GM21367 (cell line): ENCODE data around the gene NMUR1.

Experiments
- ATAC-seq: cut with Tn5 transposase; IDR thresholded peaks from one replicate; pipeline ENCODE4 v1.9.1; 2021; ENCODE audit not compliant: unreplicated experiment

Gene NMUR1

DNA sequence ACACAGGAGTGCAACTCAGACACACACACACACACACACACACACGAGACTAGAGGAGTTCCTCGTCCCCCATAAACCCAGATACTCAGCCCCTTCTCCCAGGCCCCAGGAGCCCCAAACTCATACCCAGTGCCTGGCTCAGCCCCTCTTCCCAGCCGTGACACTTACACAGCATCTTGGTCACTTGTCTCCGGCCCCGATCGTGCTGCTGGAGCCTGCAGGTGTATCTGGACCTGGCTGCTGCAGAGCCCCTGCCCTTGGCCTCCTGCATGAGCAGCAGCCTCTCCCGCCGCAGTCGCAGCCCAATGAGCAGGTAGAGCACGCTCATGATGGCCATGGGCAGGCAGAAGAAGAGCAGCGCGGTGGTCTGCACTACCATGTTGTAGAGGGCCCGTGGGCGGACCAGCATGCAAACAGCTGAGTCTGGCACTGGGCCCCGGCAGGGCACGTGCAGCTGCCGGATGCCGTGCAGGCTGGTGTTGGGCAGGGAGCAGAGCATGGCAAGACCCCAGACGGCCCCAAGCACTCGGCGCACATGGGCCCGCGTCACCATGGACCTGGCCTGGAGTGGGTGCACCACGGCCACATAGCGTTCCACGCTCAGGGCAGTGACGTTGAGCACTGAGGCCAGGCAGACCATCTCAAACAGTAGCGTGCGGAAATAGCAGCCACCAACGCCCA, 2.1 kb downstream of the NMUR1 start:
- no peak for ATAC-seq

DNA sequence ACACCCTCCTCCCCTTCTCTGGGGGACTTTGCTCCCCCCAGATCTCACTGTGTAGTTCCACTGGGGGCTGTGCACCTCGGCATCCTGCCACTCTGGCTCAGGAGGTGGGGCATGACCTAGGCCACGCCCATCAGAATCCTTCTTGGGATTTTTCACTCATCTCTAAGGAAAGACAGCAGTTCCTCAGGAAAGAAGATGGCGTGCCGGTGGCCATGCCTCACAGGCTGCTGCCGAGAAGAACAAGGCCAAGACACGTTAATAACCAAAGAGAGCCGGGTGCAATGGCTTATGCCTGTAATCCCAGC, 3.2 kb downstream of the NMUR1 start:
- no peak for ATAC-seq

DNA sequence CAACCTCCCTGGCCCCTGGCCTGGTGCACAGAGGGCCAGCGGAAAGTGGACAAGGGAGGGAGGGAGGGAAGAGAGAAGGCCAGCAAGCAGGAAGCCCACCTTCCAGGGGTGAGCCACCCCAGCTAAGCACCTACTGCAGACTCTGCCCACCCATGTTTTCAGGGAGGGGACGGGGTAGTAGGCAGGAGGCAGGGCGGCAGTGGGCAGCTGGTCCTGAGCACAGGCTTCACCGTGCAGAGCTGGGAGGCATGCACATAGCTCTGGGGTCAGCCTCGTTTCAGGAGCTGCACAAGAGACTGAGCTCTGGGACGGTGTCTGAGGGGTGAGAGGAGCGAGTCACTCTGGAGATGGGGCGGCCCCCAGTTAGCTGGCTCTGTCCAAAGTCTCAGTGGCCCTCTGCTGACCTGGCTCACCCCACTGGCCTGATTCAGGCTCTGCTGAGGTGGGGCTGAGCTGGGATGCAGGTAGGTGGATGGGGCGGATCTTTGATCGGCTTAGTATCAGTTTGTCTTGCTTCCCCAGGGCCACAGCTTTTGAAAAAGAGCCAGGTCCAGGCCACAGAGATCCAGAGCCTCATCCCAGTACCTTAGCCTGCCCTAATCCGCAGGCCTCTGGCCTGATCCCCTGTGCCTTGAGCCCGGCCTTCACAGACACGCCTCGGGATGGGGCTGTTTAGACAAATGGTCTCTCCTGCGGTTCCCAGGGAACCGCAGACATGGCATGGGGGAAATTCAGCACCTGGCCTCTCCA, 3.7 kb downstream of the NMUR1 start:
- no peak for ATAC-seq

DNA sequence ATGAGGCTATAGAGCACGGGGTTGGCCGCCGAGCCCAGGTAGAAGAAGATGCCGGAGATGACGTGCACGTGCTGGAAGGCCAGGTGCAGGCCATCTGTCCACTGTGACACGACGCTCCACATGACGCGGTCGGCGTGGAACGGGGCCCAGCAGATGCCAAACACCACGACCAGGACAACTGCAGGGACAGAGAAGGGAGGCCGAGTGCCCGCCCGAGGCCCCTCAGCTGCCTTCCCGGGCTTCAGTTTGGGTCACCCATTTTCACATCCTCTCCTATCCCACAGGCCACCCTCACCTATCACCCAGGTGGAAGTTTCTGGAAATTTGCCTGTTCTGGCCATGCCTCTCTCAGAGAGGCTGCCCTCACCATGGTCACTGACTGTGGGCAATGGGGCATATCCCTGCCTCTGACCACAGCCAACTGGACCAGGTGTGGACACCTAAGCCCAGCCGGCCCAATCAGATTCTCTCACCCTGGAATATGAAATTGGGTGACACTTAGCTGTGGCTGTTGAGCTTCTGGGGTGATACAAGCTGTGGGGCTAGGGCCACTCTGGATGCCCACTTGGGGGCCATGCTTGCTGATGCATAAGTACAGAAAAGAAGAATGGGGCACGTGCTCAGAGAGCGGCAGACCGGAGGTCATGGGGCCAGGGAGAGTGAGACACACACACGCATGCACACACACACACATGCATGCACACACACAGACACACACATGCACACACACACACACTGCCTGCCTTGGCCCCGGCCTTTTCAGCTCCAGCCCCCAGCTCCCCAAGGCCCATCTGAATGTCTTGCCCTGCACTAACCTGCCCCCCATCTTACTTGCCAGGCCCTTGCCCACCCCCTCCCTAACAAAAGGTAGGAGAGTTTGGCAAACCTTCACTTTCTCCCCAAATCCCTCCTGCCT, 4.7 kb downstream of the NMUR1 start:
- ATAC-seq, result no peak

DNA sequence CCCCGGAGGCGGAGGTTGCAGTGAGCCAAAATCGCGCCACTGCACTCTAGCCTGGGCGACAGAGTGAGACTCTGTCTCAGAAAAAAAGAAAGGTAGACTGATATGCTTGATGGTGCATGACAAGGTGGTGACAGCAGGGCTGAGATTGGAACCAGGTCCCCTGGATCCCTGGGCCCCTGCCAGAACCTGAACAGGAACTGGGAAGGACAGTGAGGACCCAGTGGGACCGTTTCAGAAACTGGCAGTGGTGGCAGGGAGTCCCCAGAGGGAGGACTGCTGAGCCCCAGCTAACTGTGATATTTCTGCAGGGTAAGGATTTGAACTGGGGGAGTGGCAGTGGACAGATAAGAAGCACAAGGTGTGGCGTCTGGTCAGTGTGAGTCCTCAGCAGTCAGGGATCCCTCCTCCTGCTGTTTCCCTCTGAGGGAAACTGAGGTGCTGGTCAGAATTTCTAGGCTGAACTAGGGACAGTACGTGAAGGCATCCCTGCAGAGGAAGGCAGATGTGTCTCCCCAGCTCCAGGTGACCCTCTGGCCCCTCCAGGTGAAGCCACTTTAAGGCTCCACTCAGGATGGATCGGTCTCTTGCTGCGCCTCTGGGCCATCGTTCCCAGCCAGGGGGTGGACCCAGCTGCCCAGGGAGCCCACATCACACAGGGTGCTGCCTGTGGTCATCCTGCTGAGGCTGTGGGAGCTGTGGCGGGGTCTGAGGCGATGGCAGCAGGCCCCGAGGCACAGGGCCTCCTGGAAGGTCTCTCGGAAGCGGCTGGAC, 5.6 kb downstream of the NMUR1 start:
- ATAC-seq, result no peak

DNA sequence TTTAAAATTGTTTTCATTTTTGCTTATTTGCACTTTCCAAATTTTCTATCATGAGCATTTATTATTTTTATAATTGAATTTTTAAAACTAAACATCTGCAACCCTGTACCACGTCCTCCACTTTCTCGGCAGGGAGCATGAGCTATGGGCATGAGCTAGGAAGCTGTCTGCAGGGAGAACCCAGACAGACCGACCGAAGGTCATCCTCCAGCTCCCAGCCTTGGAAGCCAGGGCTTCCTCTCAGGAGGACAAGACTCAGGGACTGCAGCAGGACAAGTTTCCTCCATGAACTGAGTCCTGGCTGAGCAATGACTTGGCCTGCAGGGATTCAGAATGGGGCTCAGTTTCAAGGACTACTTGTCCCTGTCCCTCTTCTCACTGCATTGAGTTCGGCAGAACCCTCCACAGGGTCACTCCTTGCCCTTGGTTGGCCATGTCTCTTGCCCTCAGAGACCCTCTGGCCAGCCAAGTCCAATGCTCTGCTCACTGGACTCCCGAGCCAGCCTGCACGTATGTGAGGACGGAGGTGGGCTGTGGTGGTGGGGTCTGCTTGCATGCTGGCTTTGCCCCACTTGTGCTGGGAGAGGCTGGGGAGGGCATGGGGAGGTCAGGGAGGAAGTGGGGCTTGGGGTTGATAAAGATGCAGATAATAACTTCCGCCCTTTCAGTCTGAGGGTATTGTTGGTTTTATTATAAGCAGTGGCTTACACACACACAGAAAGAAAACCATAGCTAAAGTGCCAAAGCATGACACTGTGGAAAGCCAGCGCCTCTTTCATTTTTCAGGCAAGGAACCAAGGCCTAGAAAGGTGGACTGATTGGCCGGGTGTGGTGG, 6.6 kb downstream of the NMUR1 start:
- ATAC-seq, result no peak

DNA sequence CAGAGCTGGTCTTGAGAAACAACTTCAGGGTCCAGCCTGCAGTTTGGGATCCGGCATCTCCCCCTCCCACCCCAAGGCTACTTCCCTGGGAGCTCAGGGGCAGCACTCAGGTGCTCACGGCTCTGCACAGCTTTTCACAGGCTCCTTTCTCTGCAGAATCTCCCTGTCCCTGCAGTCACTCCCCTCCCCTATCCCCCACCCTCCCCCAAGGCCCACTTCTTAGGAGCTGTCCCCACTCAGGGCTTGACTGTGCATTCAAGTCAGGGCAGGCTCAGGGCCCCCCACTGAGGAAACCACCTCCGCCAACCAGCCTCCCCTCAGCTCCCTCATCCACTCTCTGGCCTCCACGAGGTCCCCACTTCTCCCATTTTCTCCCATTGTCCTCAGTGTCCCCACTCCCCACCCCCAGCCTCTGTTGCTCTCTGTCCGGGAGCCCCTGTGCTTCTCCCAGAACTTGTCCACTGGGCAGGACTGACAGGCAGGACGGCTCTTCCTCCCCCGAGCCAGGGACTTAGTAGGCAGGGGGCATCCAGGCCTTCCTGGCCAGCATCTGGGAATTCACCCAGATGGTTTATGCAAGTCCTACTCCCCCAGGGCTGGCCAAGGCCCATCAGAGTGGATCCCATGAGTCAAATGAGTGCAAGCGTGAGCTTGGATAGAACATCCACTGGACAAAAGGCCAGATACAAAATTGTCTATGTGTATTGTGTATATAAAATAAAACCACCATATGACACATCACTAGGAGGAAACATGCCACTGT, 7.6 kb downstream of the NMUR1 start:
- ATAC-seq, result no peak

DNA sequence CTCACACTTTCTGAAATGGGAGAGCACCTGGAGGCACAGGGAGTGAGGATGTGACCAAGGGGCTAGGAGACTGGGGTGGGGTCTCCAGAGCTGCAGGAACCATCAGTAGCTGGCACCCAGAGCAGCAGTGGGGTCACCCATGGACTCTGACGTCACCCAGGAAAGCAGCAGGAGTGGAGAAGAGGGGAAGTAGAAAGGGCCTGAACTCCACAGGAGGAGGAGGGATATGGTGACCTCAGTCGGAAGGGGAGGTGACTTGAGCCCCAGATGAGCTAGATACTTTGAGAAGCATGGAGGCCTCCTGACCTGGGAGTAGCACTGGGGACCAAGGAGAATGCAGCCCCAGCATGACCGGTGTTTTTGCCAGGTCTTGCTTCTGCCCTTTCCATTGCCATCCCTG, 8.8 kb downstream of the NMUR1 start:
- no peak for ATAC-seq

DNA sequence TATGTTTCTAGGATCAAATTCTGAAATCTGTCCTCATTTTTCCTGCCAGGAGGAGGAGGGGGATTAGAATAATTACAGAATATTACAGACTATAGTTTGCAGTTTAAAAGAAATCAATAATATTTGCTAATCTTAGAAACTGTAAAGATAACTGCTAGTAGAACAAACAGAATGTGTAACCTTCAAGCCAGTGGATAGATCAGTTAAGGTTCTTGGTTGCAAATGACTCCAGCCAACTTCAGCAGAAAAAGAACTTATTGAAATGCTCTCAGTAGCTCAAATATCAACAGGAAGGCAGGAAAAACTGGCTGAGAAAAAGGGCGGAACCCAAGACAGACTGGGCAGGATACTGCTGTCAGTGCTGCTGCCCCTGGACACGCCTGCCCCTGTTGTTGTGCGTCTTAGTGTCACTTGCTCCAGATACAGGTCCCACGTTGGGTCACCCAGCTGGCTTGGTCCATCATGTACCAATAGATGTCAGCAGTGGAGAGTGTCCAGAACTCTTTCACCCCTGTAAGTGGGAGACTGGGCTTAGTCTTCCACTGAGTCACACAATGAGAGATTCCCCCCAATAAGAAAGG, 10.2 kb downstream of the NMUR1 start:
- no peak for ATAC-seq

DNA sequence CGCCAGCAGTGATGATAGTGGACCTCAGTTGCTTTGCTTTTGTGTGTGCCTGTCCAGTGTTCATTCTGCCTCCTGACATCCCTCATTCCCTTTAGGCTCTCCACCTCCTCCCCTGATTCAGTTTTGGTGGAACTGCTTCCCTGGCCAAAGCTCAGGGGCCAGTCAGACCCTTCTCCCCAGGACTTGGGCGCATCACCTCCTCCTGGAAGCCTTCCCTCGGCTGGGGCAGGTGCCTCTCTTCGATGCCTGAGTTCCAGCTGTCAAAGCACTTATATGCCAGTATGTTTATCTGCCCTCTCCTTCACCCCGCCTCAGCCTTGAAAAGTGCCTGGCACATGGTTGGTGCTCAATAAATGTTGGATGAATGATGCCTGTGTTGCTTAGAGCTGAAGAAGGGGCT, 11.5 kb downstream of the NMUR1 start:
- no peak for ATAC-seq

DNA sequence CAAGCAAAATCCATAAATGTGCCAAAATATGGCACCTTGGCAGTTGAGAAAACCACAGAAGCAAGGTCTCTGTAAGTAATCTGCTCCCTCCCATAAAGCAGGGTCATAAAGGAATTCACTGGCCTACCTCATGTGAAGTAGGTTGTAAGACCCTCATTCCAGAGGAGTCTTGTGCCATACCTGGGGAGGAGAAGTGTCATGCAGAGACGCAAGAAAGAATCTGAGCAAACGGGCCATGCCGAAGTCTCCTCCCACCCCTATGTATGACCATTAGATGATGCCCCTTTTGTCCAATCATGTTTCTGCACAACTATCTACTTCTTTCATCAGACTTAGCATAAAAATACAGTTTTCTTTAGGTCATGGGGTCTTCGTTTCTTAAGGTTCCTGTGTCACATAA, 14.6 kb downstream of the NMUR1 start:
- ATAC-seq, result no peak

DNA sequence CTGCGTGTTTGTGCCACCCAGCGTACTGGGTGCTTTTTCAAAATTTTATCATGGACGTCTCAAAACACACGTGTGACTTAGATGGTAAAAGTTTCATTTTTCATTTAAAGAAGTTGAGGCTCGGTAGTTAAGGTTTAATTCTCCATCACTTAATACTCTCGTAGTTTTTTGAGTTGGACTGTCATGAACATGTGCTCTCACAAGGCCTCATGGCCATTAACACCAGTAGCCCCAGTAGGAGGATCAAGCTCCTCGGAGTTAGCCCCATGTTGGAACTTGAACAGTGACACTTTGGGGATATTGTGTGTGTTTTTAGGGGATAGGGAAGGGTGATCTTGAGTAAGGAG, 15.3 kb downstream of the NMUR1 start:
- ATAC-seq, result no peak

DNA sequence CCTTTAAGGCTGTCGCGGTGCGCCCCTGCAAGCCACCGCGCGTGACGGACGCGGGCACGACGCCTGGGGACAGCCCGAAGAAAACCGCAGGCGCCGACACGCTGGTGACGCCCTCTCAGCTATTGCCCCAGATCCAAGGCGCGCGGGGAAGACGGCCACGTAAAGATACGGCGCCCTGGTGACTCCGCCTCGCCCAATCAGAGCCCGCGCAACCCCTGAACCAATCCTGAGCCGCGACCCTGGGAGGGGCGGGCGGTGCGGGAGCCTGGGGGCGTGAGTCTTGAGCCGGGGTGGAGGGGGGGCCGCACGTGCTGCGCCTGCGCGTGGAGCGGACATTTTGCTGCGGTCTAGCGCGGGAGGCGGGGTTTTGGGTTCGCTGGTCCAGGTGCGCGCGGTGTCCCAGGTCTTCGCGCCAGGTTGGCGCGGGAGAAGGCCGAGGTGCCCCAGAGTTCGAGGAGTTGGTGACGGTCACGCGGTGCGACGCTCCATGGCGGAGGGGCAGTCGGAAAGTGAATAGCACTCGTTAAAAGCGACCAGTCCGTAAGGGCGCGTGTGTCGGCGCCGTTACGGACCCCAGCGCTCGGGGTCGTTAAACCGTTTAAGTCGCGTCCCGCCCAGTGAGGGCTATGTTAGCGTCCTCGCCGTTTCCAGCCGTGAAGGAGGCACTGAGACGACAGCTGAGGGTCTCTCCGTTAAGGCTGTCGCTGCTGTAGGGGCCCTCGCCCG, 15.9 kb downstream of the NMUR1 start:
- peak; percentile 93 for ATAC-seq

DNA sequence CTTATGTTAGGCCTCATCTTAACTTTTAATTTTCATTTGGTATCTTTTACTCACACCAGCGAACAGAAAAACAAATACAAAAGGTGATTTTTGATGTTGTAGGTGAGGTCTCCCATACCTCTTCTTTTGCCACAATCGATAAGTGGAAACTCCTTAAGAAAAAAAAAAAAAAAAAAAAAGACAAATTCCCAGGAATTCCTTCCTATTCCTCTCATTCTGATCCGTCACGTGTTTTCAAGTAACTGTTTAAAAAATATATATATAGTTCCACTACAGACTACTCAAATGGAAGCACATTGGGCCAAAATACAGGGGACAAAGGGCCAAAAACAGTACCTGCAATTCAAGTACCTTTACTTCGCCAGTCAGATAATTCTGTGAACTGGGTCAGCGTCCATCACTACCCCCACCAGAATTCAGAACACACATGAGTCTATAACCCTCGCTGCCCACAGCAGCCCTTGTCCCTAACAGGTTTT, 16.5 kb downstream of the NMUR1 start:
- ATAC-seq, result no peak

DNA sequence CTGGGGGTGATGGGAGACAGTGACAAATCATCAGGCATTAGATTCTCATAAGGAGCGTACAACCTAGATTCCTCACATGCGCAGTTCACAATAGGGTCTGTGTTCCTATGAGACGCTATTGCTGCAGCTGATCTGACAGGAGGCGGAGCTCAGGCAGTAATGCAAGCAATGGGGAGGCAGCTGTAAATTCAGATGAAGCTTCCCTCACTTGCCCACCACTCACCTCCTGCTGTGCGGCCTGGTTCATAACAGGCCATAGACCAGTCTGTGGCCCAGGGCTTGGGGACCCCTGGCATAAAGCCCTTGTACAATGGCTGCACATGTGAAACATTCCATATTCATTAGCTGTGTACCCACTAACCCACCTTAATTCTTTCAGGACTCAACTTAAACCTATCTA, 18.0 kb downstream of the NMUR1 start:
- ATAC-seq, result no peak

DNA sequence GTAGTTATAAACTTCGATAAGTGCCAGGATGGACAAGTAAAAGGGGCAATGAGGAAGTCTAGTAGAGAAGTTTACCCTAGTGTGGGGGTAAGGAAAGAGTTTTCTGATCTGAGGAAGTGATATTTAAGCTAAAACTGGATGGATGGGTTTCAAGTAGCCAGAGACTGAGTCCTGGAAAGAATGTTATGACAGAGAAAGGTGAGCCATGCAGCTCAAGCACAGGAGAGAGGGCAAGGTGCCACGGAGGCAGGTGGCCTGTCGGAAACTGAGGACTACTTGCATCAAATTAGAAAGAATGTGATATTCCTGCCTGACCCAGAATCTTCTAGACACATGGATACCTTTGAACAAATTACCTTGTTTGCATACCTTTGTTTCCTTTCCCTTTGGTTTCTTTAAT, 26.5 kb downstream of the NMUR1 start:
- no peak for ATAC-seq

DNA sequence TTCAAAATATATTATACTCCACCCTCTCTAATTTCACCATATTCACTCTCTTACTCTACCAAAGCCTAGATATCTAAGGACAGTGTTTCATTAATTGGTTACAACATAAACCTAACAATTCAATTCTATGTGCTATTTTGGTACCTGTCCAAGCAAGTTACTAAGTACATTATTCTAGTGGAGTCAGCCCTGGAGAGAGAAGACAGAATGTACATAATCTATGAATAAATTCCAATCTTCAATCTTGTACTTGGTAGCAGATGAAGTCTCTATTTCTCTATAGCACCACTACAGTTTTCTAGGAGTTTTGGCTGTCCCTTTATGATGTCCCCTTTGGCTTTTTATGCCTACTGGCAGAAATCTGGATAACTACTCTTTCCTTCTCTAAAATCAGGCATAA, 27.6 kb downstream of the NMUR1 start:
- ATAC-seq, result no peak

DNA sequence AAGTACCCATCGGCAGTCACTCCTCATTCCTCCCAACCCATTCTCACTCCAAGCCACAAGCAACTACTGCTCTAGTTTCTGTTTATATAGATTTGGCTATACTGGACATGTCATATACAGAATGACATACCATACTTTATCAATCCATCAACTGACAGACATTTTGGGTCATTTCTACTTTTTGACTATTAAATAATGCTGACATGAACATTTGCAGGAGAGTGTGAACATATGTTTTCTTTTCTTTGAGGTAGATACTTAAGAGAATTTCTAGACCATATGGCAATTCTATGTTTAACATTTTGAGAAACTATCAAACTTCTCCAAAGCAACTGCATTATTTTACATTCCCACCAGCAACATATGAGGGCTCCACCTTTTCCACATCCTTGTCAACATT, 32.6 kb downstream of the NMUR1 start:
- ATAC-seq, result no peak

DNA sequence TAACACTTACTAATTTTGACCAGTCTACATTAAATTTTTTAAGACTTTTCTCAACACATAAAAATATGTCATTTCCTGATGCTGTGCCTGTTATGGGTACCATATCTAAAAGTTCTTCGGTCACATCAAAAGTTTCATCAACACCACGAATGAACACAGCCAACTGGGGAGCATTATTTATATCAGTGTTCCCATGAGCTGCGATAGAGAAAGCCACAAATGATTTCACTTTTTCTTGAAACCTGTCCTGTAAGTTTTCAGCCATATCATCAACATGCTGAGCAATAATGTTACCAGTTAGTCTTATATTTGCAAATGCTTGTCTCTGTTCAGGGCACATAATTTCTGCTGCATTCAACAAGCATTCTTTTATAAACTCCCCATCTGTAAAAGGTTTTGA, 35.6 kb downstream of the NMUR1 start:
- ATAC-seq, result no peak
